HG02943 (cell line): ENCODE measurements around the gene GDPD5.

Source experiments
- ATAC-seq: cut with Tn5 transposase; IDR thresholded peaks from one replicate; pipeline ENCODE4 v1.9.1; 2021; ENCODE audit warnings: mild to moderate bottlenecking, low read depth, moderate library complexity; ENCODE audit not compliant: unreplicated experiment

GDPD5 gene

DNA sequence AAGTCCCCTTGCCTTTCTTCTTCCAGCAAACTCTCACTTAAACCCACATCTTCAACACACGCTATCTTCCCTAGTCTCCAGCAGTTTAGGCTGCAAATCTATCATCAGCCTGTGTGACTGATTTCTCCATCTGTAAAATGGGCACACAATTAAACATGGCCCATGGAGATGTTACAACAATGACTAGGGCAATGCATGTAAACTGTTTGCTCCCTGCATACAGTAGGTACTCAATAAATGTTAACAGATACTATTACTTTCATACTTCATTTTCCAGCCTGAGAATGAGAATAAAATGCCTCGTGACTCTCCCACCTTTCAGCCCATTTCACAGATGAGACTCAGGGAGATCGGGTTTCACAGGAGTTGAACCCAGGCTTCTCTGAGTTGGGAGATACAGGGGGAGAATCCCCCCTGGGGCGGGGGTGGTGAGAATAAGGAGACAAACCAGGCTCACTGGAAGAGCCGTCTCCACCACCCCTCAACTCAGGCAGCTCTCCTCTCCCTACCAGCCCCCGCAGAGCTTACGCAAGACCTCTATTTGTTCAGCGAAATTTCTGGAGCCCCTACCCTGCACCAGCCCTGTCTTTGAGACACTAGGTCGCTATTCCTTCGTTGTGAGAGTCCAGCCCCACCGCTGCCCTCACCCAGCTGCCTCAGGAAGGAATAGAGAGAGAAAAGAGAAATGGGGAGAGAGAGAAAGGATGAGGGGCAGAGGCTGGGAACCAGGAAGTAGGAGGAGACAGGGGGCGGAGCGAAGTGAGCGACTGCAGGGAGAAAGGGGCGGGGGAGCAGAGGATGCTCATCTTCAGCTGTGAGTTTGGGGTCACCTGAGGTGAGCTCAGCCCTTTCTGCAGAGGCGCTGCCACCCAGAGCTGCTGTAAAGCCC is 50.6 kb downstream of the GDPD5 start:
- no peak for ATAC-seq

DNA sequence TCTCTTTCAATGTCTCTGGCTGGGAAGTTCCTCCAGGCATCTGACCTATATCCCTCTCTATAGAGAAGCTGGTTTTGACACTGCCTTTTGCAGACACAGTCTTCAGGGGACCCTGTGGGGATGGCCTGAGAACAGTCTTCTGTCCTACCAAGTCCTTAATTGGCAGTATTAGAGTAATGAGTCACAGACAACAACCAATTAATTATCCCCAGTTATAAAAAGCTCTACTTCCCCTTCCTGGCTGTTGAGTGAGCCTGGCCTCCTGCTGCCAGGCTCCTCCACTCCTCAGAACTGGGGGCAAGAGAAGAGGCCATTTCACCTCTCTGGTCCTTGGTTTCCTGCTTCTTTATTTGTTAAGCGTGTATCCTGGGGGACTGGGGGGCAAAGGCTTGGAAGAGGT is 51.5 kb downstream of the GDPD5 start:
- no peak for ATAC-seq

DNA sequence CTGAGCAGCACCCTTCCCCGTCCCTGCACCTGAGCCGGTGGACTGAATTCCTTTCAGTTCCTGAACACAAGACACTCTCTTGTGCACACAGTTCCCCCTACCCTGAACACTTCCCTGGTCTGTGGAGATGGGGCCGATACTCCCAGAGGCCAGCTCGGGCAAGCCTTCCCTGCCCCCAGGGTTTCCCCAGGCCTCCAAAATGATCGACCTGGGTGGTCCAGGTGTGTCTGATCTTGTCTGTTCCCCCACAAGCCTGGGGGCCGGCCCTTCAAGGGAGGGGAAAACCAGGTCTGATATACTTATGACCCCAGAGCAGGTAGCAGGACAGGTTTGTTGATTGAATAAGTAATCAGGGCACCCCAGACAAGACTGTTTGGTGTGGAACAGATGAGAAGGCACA is 52.1 kb downstream of the GDPD5 start:
- ATAC-seq: no peak

DNA sequence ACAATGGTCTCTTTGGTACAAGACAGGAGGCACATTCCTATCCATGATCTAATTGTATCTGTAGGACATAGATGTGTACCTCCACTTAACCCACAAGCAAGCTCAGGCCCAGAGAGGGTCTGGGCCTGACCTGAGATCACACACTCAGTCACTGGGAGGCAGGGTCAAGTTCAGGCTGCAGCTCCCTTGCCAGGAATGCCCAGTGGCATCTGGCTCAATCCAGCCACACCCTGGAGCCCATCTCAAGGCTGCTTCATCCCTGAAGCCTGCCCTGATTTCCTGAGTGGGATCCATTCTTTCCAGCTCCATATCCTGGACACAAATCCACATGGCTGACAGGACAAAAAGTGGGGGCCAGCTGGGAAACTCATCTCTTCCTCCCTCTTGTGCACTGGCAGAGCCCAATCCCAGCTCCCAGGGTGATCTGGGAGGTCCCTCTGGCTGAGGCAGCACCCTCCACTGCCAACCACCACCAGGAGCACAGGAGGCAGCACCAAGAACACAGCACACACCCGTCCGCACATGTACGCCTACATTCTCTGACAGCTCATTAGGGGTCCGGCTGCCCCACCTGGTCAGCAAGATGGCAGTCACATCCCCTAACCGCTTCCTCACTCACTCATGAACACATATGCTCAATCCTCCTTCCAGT is 53.5 kb downstream of the GDPD5 start:
- no peak for ATAC-seq

DNA sequence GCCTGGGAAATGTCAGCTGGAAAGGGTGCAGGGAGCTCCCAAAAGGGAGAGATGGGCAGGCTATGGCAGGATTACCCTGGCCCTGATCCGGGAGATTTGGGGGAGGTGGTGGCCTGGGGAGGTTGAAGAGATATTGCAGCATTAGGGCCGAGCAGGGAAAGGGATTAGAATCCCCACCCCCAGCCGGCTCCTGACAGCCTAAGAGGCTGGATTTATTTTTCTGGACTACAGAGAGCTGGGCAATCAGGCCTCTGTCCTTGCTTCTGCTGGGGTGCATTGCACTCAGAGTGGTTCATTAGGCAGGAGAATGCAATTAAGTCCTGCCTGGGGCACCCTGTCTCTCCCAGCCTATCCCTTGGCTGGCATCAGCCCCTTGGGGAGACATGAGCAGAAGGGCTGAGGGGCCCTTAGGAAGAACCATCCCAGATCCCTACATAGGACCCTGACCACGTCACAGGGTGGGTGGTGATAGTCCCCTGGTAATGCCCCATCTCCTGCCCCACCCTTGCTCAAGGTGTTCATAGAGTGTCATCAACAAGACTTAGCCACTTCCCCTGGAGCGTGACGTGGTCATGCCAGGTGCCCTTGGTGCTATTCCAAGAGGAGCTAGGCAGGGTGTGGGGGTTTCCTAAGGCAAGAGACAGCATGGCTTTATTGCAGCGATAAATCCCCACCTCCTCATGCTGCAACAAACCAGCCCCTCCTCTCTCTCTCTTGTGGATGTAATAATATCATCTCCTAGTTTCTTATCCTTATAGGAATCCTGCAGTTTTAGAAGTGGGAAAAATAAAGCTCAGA is 54.4 kb downstream of the GDPD5 start:
- ATAC-seq: no peak

DNA sequence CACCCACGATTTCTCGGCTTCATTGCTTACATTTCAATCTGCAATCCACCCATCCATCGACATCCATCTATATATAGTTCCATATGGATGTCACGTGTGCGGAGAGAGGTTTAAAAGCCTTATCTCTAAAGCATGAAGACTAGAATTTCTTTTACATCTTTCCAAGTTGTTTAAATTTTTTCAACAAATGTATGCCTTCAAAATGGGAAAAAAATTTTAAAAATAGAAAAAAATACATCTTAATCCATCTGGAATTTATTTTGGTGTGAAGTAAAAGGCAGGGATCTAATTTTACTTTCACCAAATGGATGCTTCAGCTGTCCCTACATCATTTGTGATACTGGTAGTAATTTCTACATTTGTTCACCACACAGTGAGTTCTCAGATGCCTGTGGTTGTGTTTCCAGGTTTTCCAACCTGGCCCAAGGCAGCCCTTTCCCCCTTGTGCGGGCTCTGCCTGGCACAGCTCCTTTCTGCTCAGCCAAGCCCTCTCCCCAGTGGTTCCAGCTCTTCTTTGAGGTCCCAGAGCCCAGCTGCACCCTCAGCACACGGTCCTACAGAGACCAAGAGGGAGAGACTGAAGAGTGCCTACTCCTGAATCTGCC is 55.2 kb downstream of the GDPD5 start:
- no peak for ATAC-seq

DNA sequence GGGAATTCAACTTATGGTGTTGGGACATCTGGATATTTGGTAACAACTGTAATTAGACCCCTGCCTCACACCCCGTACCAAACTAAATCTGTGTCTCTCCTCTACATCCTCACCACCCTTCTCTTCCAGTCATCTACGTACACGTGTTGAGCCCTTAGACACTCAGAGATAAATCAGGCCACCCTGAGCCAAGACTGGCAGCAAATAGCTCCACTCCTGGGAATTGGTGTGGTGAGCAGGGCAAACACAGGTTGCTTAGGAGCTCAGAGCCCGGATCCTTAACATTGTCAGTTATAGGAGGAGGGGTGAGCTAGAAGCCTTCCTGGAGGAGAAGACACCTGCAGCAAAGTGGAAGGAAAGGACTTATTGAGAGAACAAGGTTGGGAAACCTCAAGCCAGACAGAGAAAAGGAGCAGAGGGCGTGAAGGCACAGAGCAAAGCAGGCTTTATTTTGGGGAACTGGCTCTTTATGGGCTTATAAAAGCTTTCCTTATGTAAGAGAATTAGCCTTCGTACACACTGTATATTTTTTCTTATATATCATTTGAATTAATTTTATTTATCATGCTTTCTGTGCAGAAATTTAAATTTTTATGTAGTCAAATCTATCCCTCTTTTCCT is 55.8 kb downstream of the GDPD5 start:
- ATAC-seq: no peak

DNA sequence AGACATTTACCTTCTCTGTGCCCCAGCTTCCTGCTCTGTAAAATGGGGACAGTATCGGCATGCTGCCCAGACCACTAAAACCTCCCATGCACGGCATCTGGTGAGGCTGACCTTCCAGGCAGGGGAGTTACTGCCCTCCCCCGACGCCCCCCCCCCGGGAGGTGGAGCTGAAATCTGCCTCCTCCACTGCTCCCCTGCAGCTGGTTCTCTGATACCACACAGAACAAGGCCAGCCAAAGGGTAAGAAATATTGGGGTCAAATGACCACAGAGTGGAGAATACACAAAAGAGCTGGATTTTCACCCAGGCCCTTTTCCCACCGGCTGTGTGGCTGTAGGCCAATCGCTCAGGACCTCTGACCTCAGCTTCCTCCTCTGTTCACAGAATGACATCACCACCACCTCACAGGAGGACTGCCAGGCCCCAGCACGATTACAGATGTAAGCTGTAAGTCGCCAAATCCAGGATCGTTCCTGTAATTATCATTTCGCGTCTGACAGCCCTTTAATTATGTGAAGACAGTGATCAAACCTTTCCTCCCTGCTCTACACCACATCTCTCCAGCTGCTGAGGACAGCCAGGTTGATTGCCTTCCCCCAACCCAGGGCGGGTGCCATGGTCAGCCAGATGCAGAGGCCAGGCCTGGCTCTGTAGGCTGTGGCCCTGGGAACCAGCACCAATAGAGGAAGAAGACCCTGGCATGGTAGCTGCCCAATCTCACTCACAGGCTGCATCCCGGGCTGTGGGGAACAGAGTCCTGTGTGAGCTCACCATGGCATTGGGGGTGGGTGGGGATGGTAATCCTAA is 57.0 kb downstream of the GDPD5 start:
- no peak for ATAC-seq

DNA sequence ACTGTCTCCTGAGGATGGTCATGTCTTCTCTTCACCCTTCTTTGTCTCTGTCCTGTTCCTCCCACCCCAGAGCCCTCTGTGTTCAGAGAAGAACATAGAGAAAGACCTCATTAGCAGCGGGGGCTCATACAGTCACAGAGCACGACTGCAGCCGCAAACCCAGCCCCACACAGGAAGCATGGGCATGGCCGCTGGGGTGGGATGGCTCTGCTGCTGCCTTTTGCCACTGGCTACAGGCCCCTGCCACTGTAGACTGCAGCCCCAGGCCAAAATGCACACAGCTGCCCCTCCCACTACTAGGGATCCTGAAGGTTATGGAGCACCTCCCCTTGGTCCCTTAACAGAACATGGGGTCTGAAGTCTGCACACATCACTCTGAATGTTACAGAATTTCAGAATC is 57.9 kb downstream of the GDPD5 start:
- no peak for ATAC-seq

DNA sequence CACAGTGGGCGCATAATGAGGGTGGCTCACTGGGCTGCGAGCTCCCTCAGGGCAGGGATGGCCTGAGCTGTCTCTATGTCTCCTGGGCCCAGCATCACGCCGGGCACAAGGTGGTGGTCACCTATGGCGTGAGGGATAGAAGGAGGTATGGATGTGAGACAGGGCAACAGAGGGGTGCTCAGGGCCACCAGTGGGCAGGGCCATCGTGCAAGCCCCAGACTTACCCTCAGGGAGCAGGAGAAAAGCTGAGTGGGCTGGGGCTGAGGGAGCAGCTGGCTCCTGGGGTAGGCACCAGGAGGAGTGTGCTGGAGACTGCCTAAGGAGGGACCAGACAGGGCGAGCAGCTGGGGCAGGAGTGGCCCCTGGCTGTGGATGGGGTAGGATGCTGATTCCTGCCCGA is 58.4 kb downstream of the GDPD5 start:
- ATAC-seq: no peak

DNA sequence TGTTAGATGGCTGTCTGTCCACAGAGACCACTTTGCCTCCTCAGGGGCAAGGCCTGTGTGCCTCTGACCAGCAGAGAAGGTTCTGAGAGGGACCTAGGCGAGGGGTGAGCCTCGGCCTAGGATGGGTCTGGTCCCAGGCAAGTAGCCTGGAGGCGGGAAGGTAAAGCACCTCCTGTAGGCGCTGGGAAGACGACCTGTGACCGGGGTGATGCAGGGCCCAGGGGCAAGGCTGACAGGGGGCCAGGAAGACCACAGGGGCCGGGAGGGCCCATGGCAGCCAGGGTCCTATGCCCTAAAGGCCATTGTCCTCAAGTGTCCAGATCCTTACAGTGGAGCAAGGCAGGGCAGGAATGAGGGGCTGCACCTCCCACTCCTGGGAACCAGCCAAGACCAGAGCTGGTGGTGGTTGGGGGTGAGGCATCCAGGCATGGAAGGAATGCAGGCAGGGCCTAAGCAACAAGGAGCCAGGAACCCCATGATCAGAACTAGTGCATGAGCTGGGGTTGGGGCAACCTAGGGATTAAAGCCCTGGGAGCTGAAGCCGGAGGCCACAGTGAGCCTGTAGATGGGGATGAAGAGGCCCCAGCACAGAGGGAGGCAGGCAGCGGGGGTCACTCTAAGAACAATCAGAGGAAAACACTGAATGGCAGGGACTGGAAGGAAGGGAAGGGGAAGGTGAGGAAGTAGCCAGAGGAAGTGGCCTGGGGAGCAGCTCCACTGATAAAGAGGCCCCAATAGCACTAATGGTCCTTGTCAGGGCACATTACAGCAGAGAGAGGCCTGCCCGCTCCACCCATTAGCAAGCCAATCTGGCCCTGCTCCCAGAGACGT is 59.8 kb downstream of the GDPD5 start:
- no peak for ATAC-seq

DNA sequence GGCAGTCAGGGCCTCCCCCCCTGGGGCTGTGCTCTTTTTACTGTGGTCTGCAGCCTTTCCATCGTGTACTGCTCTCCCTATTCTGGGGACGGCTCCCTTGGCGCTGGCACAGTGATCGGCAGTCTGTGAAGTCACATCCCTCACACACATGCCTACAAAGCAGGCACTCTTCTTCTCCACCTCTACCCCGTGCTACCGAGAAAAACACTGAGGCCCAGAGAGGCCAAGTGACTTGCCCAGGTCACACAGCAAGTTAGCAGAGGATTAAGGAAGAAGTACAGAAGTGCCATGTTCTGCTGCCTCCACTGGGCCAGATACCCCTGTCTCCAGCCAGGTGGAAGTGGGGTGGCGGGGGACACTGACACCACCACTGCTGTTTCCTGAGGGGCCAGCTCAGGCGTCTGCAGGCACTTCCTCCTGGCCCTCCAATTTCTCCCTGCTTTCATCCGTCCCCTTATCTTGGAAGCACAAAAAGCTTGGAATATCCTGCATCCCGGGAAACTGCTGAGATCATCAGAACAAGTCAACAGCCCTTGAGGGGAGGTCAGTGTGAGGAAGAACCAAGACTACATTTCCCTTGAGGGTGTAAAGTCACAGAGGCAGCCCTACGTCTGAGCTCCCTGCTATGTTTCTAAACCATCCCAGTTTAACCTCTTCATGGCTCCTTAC is 62.5 kb downstream of the GDPD5 start:
- no peak for ATAC-seq

DNA sequence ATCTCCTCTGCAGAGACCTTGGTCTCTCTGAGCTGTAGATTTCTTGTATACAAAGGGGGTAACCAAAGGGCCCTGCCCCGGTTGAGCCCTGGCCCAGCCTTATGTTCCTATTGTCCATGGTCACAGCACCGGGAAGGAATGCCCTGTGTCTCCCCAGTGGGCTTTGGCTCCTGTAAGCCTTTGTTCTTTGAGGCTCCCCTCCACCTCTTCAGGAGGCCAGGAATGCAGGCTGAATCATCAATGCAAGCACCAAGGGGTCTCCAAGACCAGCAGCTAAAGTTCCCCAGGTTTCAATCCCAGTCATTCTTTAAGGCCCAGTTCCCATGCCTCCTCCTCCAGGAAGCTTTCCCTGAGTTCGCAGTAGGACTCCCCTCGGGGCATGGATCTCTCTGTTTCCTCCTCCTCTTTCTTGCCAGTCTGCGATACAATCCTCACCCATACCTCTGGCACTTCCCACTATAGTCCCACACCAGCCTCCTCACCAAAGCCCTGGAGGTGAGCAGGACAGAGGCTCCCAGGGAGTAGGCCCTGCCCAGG is 63.6 kb downstream of the GDPD5 start:
- ATAC-seq: no peak

DNA sequence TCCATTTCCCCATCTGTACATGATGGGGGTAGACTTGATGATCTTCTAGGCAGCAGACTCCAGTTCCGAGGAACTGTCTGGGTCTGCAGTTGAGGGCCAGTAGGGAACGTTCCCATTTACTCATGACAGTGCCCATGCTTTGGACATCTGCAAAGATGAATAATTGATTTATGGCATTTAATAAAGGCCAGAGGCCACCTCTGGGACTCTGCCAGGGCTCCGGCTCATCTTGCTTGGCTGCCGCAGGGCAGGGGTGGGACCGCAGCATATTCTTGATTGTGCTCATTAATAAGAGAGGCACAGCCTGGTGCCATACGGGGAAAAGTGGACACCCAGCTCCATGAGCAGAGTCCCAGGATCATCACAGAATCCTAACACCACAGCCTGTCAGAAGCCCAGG is 64.6 kb downstream of the GDPD5 start:
- ATAC-seq: no peak

DNA sequence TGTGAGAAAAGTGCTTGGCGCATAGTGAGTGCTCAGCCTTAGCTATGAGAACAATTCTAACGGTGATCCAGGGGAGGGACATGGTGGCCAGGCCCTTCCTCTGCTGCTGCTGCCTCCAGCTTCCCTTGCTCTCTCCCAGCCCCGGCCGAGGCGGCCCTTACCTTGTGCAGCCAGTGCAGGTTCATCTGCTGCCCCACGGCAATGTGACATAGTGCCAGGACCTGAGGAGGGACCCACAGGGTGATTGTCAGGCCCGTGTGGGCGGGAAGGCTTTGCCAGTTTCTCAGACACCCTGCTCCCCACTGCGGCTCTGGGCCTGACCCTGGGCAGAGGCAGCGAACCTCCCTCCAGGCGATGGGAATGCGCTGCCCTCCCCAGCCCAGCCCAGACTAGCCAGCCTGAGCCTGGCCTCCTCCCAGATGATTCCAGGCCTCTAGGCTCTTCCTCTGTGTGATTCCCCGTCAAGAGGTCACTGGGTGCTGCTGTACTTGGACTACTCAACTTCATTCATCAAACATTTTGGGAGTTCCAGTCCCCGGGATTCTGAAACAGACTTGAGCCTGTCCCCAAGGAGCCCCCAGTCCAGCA is 69.1 kb downstream of the GDPD5 start:
- ATAC-seq: no peak

DNA sequence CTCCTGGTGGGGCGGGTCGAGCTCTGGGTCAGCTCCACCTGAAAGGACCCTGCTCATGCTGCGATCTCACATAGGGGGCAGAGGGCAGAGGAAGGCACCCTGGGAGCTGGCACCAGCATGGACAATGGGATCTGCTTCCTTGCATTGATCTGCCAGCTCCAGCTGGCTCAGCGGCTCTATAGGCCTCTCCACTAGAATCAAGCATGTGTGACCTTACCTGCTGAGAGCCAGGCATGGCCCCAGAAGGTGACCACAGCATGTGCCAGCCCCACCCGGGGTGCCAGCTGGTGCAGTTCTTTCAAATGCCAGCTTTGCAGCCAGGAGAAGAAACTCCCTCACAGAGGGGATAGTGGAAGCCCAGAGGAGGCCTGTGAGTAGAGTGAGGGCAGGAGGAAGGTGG is 70.8 kb downstream of the GDPD5 start:
- ATAC-seq: no peak

DNA sequence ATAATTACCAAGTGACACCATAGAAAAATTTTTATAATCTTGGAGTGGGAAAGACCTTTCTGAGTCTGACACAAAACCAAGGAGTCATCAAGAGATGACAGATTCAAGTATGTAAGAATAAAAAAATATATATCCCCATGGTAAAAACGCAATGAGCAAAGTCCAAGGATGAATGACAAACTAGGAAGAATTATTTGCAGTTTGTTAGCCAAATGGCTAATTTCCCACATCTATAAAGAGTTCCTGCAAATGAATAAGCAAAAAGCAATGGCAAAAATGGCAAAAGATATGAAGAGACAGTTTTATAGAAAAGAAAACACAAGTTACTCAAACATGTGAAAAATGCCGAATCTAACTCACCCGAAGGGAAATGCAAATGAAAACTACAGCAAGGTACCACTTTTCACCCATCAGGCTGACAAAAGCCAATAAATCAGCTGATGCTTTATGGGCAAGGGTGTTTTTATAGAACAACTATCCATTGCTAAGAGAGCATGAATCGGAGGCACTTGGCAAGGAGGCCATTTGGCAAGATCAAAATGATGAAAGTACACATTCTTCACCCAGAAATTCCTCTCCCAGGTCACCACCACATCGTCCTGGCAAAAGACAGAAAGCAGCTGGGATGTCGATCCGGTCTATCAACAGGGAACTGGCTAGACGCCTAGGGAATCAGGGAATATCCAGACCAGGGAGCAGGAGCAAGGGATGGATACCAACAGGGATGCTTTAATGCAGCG is 71.7 kb downstream of the GDPD5 start:
- no peak for ATAC-seq
